ENCODE results near the gene LRRC28.
"Not testable (repeated sequence)": the region's sequence is repeated elsewhere in the genome, so short reads cannot be mapped to it uniquely, and the experiment has no call there.

LRRC28 gene

GRCh38 chr15:99345242-99345641 lies 94.0 kb downstream of the LRRC28 start:
- DNase-seq = no peak

- no peak for DNase-seq
These were observed 94.7 kb downstream of the LRRC28 start for GRCh38 chr15:99345832-99346462.

GRCh38 chr15:99347574-99347973 lies 96.3 kb downstream of the LRRC28 start:
- no peak for DNase-seq

GRCh38 chr15:99348412-99348811 lies 97.1 kb downstream of the LRRC28 start:
- no peak for DNase-seq

- no peak for DNase-seq
These were observed 99.1 kb downstream of the LRRC28 start for GRCh38 chr15:99350408-99350807.

GRCh38 chr15:99359769-99360168 lies 108.5 kb downstream of the LRRC28 start:
- DNase-seq = no peak

- DNase-seq = no peak
These were observed 110.4 kb downstream of the LRRC28 start for GRCh38 chr15:99361545-99362185.

GRCh38 chr15:99365242-99365641 lies 114.0 kb downstream of the LRRC28 start:
- no peak for DNase-seq

- DNase-seq = no peak
These were observed 114.7 kb downstream of the LRRC28 start for GRCh38 chr15:99366013-99366412.

- no peak for DNase-seq
These were observed 117.5 kb downstream of the LRRC28 start for GRCh38 chr15:99368743-99369142.

GRCh38 chr15:99369196-99369595 lies 117.9 kb downstream of the LRRC28 start:
- DNase-seq = no peak

GRCh38 chr15:99371180-99372103 lies 120.2 kb downstream of the LRRC28 start:
- no peak for DNase-seq

GRCh38 chr15:99385005-99385669 lies 133.9 kb downstream of the LRRC28 start:
- DNase-seq = no peak

- DNase-seq = no peak
These were observed 134.6 kb downstream of the LRRC28 start for GRCh38 chr15:99385865-99386264.

GRCh38 chr15:99386391-99386790 lies 135.1 kb downstream of the LRRC28 start:
- DNase-seq = no peak

- DNase-seq = no peak
These were observed 136.3 kb downstream of the LRRC28 start for GRCh38 chr15:99387421-99388168.

GRCh38 chr15:99390667-99391066 lies 139.4 kb downstream of the LRRC28 start:
- DNase-seq = no peak

GRCh38 chr15:99393641-99394040 lies 142.4 kb downstream of the LRRC28 start:
- DNase-seq = no peak

GRCh38 chr15:99396375-99396774 lies 145.1 kb downstream of the LRRC28 start:
- DNase-seq = no peak

- no peak for DNase-seq
These were observed 147.8 kb downstream of the LRRC28 start for GRCh38 chr15:99399061-99399460.

- no peak for DNase-seq
These were observed 148.3 kb downstream of the LRRC28 start for GRCh38 chr15:99399618-99400017.

- not testable (repeated sequence) for DNase-seq
These were observed 149.9 kb downstream of the LRRC28 start for GRCh38 chr15:99401216-99401615.
